Body of pancreas (tissue), 4 donors: Measurements from ENCODE around the gene GABRP.

Experiments
- POLR2A ChIP-seq, 3 donors: fragments of 450-650 bp; IDR thresholded peaks; one replicate each; pipeline ENCODE4 v1.6.1; 2016; ENCODE audit warnings: antibody characterized with exemption in 3 of 3, mild to moderate bottlenecking in 2 of 3
- TF ChIP-seq, protein P1 (sequence below), 7 experiments: fragments of 450-650 bp in 4 of 7; fragments of 200-600 bp in 3 of 7; sonication (generic) in 3 of 7; IDR thresholded peaks; one replicate each; pipeline ENCODE4 v1.5.1; 2016 to 2019; ENCODE audit warnings: antibody characterized with exemption in 7 of 7

- TF ChIP-seq, protein P1, sequence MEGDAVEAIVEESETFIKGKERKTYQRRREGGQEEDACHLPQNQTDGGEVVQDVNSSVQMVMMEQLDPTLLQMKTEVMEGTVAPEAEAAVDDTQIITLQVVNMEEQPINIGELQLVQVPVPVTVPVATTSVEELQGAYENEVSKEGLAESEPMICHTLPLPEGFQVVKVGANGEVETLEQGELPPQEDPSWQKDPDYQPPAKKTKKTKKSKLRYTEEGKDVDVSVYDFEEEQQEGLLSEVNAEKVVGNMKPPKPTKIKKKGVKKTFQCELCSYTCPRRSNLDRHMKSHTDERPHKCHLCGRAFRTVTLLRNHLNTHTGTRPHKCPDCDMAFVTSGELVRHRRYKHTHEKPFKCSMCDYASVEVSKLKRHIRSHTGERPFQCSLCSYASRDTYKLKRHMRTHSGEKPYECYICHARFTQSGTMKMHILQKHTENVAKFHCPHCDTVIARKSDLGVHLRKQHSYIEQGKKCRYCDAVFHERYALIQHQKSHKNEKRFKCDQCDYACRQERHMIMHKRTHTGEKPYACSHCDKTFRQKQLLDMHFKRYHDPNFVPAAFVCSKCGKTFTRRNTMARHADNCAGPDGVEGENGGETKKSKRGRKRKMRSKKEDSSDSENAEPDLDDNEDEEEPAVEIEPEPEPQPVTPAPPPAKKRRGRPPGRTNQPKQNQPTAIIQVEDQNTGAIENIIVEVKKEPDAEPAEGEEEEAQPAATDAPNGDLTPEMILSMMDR (IDR thresholded peaks at IDR 0.05) = peak in 1 of 7 experiments; percentile 10
- TF ChIP-seq POLR2A (IDR thresholded peaks at IDR 0.05) = no peak
Measured at GRCh38 chr5:170773024-170773985, 10.2 kb upstream of the GABRP start.
